SU-DHL-6 (cell line): ENCODE results near the gene ASGR1.
"Not testable (repeated sequence)": the region's sequence is repeated elsewhere in the genome, so short reads cannot be mapped to it uniquely, and the experiment has no call there.

Experiments
- H2AFZ ChIP-seq: fragments of 200-600 bp; sonication (generic); 2 replicates; pipeline ENCODE4 v1.6.1; 2014; ENCODE audit warnings: low read depth, mild to moderate bottlenecking, moderate library complexity, mixed read lengths, antibody characterized with exemption, low read length; ENCODE audit not compliant: severe bottlenecking
- H3F3A ChIP-seq: fragments of 200-600 bp; shearing (Covaris generic); 2 replicates; pipeline ENCODE4 v1.6.0; 2016; ENCODE audit warnings: antibody characterized with exemption, mild to moderate bottlenecking; ENCODE audit not compliant: insufficient read depth
- H3K27ac ChIP-seq: fragments of 200-600 bp; sonication (generic); 2 replicates; pipeline ENCODE4 v1.5.1; 2016; ENCODE audit warnings: low read depth, mild to moderate bottlenecking, low read length, moderate library complexity, mixed read lengths
- H3K27me3 ChIP-seq: fragments of 200-600 bp; sonication (generic), shearing (Covaris generic); 2 replicates; pipeline ENCODE4 v1.6.0; 2014; ENCODE audit warnings: mild to moderate bottlenecking, low read length
- H3K36me3 ChIP-seq: fragments of 200-600 bp; sonication (generic); 2 replicates; pipeline ENCODE4 v1.6.1; 2014; ENCODE audit warnings: mild to moderate bottlenecking, low read length, mixed read lengths
- H3K4me2 ChIP-seq: fragments of 300-600, 200-600 bp; shearing (Covaris generic), sonication (generic); 2 replicates; pipeline ENCODE4 v1.6.0; 2014; ENCODE audit warnings: low read length, low read depth, mild to moderate bottlenecking; ENCODE audit not compliant: poor library complexity, severe bottlenecking
- H3K4me3 ChIP-seq: fragments of 200-600 bp; sonication (generic); 2 replicates; pipeline ENCODE4 v1.5.1; 2014; ENCODE audit warnings: antibody characterized with exemption, low read length, mild to moderate bottlenecking, mixed read lengths; ENCODE audit not compliant: insufficient read depth, poor library complexity, severe bottlenecking
- H3K79me2 ChIP-seq: fragments of 200-600 bp; sonication (generic); 2 replicates; pipeline ENCODE4 v1.6.1; 2014; ENCODE audit warnings: mild to moderate bottlenecking, low read length, moderate library complexity; ENCODE audit not compliant: insufficient read depth
- H3K9ac ChIP-seq: fragments of 200-600 bp; sonication (generic); 2 replicates; pipeline ENCODE4 v1.7.0; 2014; ENCODE audit warnings: mild to moderate bottlenecking, low read length
- H3K9me2 ChIP-seq: fragments of 200-600 bp; sonication (generic); replicated peaks from 2 replicates; pipeline ENCODE4 v1.6.1; 2014; ENCODE audit warnings: low read length; ENCODE audit not compliant: insufficient read depth
- H3K9me3 ChIP-seq: fragments of 200-600 bp; sonication (generic); 2 replicates; pipeline ENCODE4 v1.6.1; 2014; ENCODE audit warnings: low read length, mixed read lengths; ENCODE audit not compliant: insufficient read depth
- H4K20me1 ChIP-seq: fragments of 200-600 bp; sonication (generic); 2 replicates; pipeline ENCODE4 v1.6.1; 2014; ENCODE audit warnings: low read depth, mild to moderate bottlenecking, antibody characterized with exemption, low read length, moderate library complexity, mixed read lengths
- CTCF ChIP-seq: fragments of 200-600 bp; sonication (generic); IDR thresholded peaks from one replicate; pipeline ENCODE4 v1.5.1; 2017; ENCODE audit warnings: antibody characterized with exemption, mild to moderate bottlenecking, low read length, moderate library complexity; ENCODE audit not compliant: insufficient read depth, poor library complexity, severe bottlenecking
- EZH2phosphoT487 ChIP-seq: fragments of 200-600 bp; sonication (generic), shearing (Covaris generic); conservative IDR thresholded peaks from 2 replicates; pipeline ENCODE4 v1.6.1; 2018; ENCODE audit warnings: mild to moderate bottlenecking, antibody characterized with exemption, low read length, moderate library complexity, mixed read lengths

The ASGR1 gene

GRCh38 chr17:7184091-7184488, 4.9 kb upstream of the ASGR1 start:
- Histone ChIP-seq H3K4me3 (no peak overlapping the region), H3K27me3 (no peaks in the 10 kb centered on the region), H3K27ac (no peak overlapping the region), H3K36me3 (no peaks in the 10 kb centered on the region), H3F3A (no peaks in the 10 kb centered on the region), H3K79me2 (no peaks in the 10 kb centered on the region), H3K9me3 (no peaks in the 10 kb centered on the region), H3K9ac (no peak overlapping the region), H3K9me2 (no peaks in the 10 kb centered on the region), H3K4me2 (no peak overlapping the region), H4K20me1 (no peaks in the 10 kb centered on the region), H2AFZ (no peak overlapping the region)
- TF ChIP-seq EZH2phosphoT487 = no peak

DNA sequence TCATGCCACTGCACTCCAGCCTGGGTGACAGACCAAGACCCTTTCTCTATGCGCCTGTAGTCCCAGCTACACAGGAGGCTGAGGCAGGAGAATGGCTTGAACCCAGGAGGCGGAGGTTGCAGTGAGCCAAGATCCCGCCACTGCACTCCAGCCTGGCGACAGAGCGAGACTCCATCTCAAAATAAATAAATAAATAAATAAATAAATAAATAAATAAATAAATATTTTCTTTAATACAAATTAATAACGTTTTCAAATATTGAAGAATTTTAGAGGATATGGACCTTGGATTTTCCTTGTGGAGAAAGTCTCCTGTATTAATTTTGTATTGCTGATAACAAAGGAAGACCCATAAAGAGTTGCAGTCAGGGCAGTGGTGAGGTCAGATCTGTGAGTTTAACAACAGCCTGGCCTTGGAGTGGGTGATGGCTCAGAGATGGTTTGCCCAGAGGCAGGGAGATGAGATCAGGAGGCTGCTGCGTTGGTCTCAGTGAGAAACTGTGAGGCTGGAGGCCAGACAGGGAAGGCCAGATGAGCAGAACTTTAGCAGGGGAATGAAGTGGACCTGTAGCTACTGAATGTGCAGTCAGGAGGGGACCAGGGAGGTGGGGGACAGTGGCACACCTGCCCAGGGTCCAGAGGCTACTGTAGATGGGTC, 4.4 kb upstream of the ASGR1 start:
- TF ChIP-seq CTCF = no peak
- no peak for TF ChIP-seq EZH2phosphoT487
- Histone ChIP-seq H3K36me3 (no peaks in the 10 kb centered on the region), H3K9me2 (no peaks in the 10 kb centered on the region), H3K4me2 (no peak overlapping the region), H3K27me3 (no peaks in the 10 kb centered on the region), H4K20me1 (no peaks in the 10 kb centered on the region), H3K4me3 (no peak overlapping the region), H2AFZ (no peak overlapping the region), H3K27ac (no peak overlapping the region), H3K9ac (no peak overlapping the region), H3K9me3 (no peaks in the 10 kb centered on the region), H3F3A (no peaks in the 10 kb centered on the region), H3K79me2 (no peaks in the 10 kb centered on the region)

DNA sequence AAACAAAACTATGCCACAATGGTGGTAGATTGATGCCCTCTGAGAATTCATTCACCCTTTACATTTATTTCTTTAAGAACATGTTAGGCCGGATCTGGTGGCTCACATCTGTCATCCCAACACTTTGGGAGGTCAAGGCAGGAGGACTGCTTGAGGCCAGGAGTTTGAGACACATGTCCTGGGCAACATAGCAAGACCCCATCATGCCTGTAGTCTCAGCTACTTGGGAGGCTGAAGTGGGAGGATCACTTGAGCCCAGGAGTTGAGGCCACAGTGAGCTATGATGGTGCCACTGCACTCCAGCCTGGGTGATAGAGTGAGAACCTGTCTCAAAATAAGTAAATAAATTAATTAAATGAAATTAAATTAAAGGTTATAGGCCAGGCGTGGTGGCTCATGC, 2.9 kb upstream of the ASGR1 start:
- not testable (repeated sequence) for H3K4me2 ChIP-seq, H3K9ac ChIP-seq, H3K27me3 ChIP-seq, H4K20me1 ChIP-seq, H3K36me3 ChIP-seq, H2AFZ ChIP-seq, H3F3A ChIP-seq, H3K9me2 ChIP-seq, H3K9me3 ChIP-seq, H3K79me2 ChIP-seq, H3K27ac ChIP-seq, H3K4me3 ChIP-seq

GRCh38 chr17:7178973-7179316, 225 bp downstream of the ASGR1 start:
- H3K4me2 ChIP-seq = no peak overlapping the region
- H3K4me3 ChIP-seq = no peak overlapping the region
- H3K79me2 ChIP-seq = no peaks in the 10 kb centered on the region
- H3K27ac ChIP-seq = no peak overlapping the region
- TF ChIP-seq EZH2phosphoT487 = no peak
- no peak for TF ChIP-seq CTCF
- H4K20me1 ChIP-seq = no peaks in the 10 kb centered on the region
- no peaks in the 10 kb centered on the region for H3K36me3 ChIP-seq
- H3K27me3 ChIP-seq = no peaks in the 10 kb centered on the region
- H3F3A ChIP-seq = no peaks in the 10 kb centered on the region
- H3K9me3 ChIP-seq = peaks cover 5% of the 10 kb centered on the region; the same call in 1 of the 2 replicates
- H2AFZ ChIP-seq = no peak overlapping the region
- H3K9ac ChIP-seq = no peak overlapping the region
- no peaks in the 10 kb centered on the region for H3K9me2 ChIP-seq
